PC-3 (cell line): Measurements from ENCODE around the gene KRT2. TPM values are rescaled to one million over a fixed set of nuclear protein-coding genes. Genes with fewer than 3 reads are reported as not detected.

Source experiments
- ATAC-seq: fragments of 200-7000 bp; cut with Tn5 transposase; 2 replicates; pipeline ENCODE4 v1.9.1; 2020; ENCODE audit warnings: mild to moderate bottlenecking, moderate library complexity
- BruUV-seq: library from RNA; stranded (reverse); fragments of 400-500 nt; replicated peaks from 2 replicates; lab custom pipeline; 2021; lab: Mats Ljungman, UMichigan
- CTCF ChIA-PET: fragments of 300-600 bp; sonication (Branson Sonifier 250); formaldehyde crosslinking; loops from one replicate; lab custom pipeline; 2022; ENCODE audit warnings: antibody characterized with exemption; lab: Charles Lee
- POLR2A ChIA-PET: fragments of 300-600 bp; sonication (Branson Sonifier 250); formaldehyde crosslinking; loops from one replicate; lab custom pipeline; 2022; ENCODE audit warnings: antibody characterized with exemption; ENCODE audit not compliant: unreplicated experiment; lab: Charles Lee
- DNase-seq: peaks from one replicate; pipeline ENCODE4 v3.0.0-alpha.2; 2015
- H2AFZ ChIP-seq: fragments of 300-600 bp; sonication (generic); 2 replicates; pipeline ENCODE4 v1.6.0; 2016; ENCODE audit warnings: antibody characterized with exemption, low read length
- H3F3A ChIP-seq: fragments of 300-600 bp; sonication (generic); one replicate; pipeline ENCODE4 v1.6.0; 2017; ENCODE audit warnings: antibody characterized with exemption, low read length, control low read depth, mild to moderate bottlenecking; ENCODE audit not compliant: unreplicated experiment
- H3K27ac ChIP-seq: fragments of 300-600 bp; sonication (generic); 2 replicates; pipeline ENCODE4 v1.5.1; 2016; ENCODE audit warnings: mild to moderate bottlenecking, low read length
- H3K27me3 ChIP-seq: fragments of 300-600 bp; sonication (generic); 2 replicates; pipeline ENCODE4 v1.6.1; 2016; ENCODE audit warnings: low read length, mixed read lengths
- H3K36me3 ChIP-seq: fragments of 300-600 bp; sonication (generic); 2 replicates; pipeline ENCODE4 v1.6.1; 2016; ENCODE audit warnings: low read depth, mixed run types, low read length, mixed read lengths
- H3K4me1 ChIP-seq: fragments of 300-600 bp; sonication (generic); 2 replicates; pipeline ENCODE4 v1.5.1; 2016; ENCODE audit warnings: low read length; ENCODE audit not compliant: insufficient read depth
- H3K4me2 ChIP-seq: fragments of 300-600 bp; sonication (generic); 2 replicates; pipeline ENCODE4 v1.6.0; 2016; ENCODE audit warnings: low read length
- H3K4me3 ChIP-seq: fragments of 300-600 bp; sonication (generic); 2 replicates; pipeline ENCODE4 v1.5.1; 2016; ENCODE audit warnings: mild to moderate bottlenecking, low read length, mixed read lengths
- H3K79me2 ChIP-seq: fragments of 300-600 bp; sonication (generic); 2 replicates; pipeline ENCODE4 v1.6.1; 2017; ENCODE audit warnings: low read length, mixed read lengths
- H3K9ac ChIP-seq: fragments of 300-600 bp; sonication (generic); 2 replicates; pipeline ENCODE4 v1.6.0; 2016; ENCODE audit warnings: mild to moderate bottlenecking, low read length
- H3K9me2 ChIP-seq: fragments of 300-600 bp; sonication (generic); replicated peaks from 2 replicates; pipeline ENCODE4 v1.6.1; 2016; ENCODE audit warnings: mixed run types, low read length, mixed read lengths
- H3K9me3 ChIP-seq: fragments of 300-600 bp; sonication (generic); 2 replicates; pipeline ENCODE4 v1.6.1; 2016; ENCODE audit warnings: low read length, mixed read lengths
- H4K20me1 ChIP-seq: fragments of 300-600 bp; sonication (generic); 2 replicates; pipeline ENCODE4 v1.6.1; 2016; ENCODE audit warnings: low read length, mixed read lengths
- EZH2 ChIP-seq: fragments of 300-600 bp; sonication (generic); IDR thresholded peaks from one replicate; pipeline ENCODE4 v1.6.1; 2017; ENCODE audit warnings: antibody characterized with exemption, mild to moderate bottlenecking, low read length; ENCODE audit not compliant: unreplicated experiment
- EZH2phosphoT487 ChIP-seq: fragments of 300-600 bp; sonication (generic); IDR thresholded peaks from 2 replicates; pipeline ENCODE4 v1.6.1; 2018; ENCODE audit warnings: mild to moderate bottlenecking, antibody characterized with exemption, low read length, borderline replicate concordance
- intact Hi-C: fragments of 100-400 bp; cut with micrococcal nuclease; formaldehyde crosslinking; loops from 2 replicates; pipeline ENCODE4 v1.9.0; 2023
- total RNA-seq: library from RNA; depleted of rRNA; stranded (reverse); fragments of >200 nt; gene quantifications from 2 replicates; pipeline ENCODE4 v1.2.3, GENCODE V29; 2014
- TF ChIP-seq, protein P1 (sequence below): fragments of 300-600 bp; sonication (generic); conservative IDR thresholded peaks from 2 replicates; pipeline ENCODE4 v1.5.1; 2017; ENCODE audit warnings: antibody characterized with exemption, low read depth, mild to moderate bottlenecking, low read length

KRT2 gene
- total RNA-seq, 1 experiment from 2014 or later, result not detected

DNA sequence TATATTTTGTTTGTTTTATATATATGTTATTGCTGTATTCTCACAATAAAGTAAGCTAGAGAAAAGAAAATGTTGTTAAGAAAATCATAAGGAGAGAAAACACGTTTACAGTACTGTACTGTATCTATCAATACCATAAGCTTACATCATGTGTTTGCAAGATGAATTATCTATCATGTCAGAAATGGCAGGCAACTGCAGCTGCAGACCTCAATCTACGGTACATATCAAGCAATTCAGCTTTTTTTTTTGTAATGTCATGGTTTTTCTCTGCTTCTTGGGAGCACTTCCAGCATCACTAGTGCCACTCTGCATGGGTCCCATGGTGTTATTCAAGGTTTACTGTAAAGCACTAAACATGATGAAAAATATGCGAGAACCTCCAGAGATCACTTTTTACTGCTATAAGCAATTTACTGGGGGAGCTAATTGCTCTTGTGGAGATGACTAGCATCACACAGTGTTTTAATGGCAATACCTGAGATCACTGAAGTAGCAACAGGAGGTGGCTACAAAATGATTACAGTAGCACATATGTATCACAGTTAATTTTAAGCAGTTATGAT is 9.0 kb upstream of the KRT2 start:
- no peaks in the 10 kb centered on the region for H3K9me2 ChIP-seq
- no peaks in the 10 kb centered on the region for H3K9me3 ChIP-seq
- peaks cover 20% of the 10 kb centered on the region for H3K27me3 ChIP-seq
- no peak overlapping the region for H3K4me2 ChIP-seq
- no peak for TF ChIP-seq EZH2phosphoT487
- no peak for TF ChIP-seq EZH2
- TF ChIP-seq, protein P1, sequence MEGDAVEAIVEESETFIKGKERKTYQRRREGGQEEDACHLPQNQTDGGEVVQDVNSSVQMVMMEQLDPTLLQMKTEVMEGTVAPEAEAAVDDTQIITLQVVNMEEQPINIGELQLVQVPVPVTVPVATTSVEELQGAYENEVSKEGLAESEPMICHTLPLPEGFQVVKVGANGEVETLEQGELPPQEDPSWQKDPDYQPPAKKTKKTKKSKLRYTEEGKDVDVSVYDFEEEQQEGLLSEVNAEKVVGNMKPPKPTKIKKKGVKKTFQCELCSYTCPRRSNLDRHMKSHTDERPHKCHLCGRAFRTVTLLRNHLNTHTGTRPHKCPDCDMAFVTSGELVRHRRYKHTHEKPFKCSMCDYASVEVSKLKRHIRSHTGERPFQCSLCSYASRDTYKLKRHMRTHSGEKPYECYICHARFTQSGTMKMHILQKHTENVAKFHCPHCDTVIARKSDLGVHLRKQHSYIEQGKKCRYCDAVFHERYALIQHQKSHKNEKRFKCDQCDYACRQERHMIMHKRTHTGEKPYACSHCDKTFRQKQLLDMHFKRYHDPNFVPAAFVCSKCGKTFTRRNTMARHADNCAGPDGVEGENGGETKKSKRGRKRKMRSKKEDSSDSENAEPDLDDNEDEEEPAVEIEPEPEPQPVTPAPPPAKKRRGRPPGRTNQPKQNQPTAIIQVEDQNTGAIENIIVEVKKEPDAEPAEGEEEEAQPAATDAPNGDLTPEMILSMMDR, result no peak
- no peaks in the 10 kb centered on the region for H4K20me1 ChIP-seq
- intact Hi-C loops, result no loop called here
- H2AFZ ChIP-seq, result no peak overlapping the region
- ATAC-seq (no peak), DNase-seq (no peak)
- ChIA-PET POLR2A (no interaction called here), CTCF (no interaction called here)
- no peak overlapping the region for H3K27ac ChIP-seq
- no peak overlapping the region for H3K9ac ChIP-seq
- H3K4me1 ChIP-seq, result peaks cover 4% of the 10 kb centered on the region
- no TSS peak for BruUV-seq
- H3K36me3 ChIP-seq, result no peaks in the 10 kb centered on the region
- no peaks in the 10 kb centered on the region for H3K79me2 ChIP-seq
- no peaks in the 10 kb centered on the region for H3F3A ChIP-seq
- H3K4me3 ChIP-seq, result no peak overlapping the region

DNA sequence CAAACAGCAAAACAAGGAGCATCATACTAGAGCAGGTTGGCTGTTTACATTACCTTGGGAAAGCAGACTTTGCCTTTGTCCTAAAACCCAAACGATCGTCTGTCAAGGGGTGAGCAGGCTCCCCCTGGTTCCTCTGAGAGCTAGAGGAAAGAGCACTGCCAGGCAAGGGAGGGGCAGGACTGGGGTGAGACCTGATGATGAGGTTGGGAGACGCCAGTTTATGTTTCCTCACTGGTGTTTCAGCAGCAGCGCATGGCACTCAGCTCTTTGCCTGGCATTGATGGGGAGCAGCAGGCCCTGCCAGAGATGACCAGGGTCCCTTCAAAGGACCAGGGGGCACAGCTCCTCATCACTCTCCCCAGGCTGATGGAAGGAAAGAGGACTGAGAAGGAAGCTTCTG is 7.9 kb upstream of the KRT2 start:
- no peak overlapping the region for H2AFZ ChIP-seq

DNA sequence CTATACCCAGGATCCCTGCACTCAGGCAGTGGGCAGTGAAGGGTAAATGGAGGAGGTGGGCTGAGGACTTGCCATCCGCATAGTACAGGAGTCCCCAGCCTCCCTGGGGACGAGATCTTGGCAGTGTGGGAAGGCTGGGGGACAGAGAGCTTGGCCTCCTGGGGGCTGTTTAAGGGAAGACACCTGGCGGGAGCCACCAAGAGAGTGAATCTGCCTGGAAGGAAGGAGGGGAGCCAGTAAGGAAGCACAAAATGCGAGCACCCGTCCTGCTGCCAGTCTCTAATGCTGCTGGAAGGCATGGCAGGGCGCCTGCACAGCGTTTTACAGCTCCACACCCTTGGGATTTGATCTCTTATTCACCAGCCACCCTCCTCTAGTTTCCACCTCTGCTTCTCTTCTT is 7.4 kb upstream of the KRT2 start:
- Histone ChIP-seq H4K20me1 (no peaks in the 10 kb centered on the region), H3K4me2 (no peak overlapping the region), H3K4me1 (peaks cover 17% of the 10 kb centered on the region), H3K79me2 (no peaks in the 10 kb centered on the region), H3K4me3 (no peak overlapping the region), H3K9me2 (no peaks in the 10 kb centered on the region), H3K36me3 (no peaks in the 10 kb centered on the region), H3K9me3 (no peaks in the 10 kb centered on the region), H3F3A (no peaks in the 10 kb centered on the region), H3K27me3 (peaks cover 7% of the 10 kb centered on the region; the same call in 1 of the 2 replicates), H3K27ac (no peak overlapping the region), H2AFZ (no peak overlapping the region), H3K9ac (no peak overlapping the region)
- CTCF ChIA-PET, result no interaction called here
- intact Hi-C loops, result no loop called here
- no peak for ATAC-seq
- BruUV-seq, result no TSS peak
- no peak for DNase-seq
- POLR2A ChIA-PET, result no interaction called here
- TF ChIP-seq, protein P1, result no peak
- TF ChIP-seq EZH2 (no peak), EZH2phosphoT487 (no peak)

More for the DNA sequence above, 7.9 kb upstream of the KRT2 start:
- Histone ChIP-seq H3K4me1 (peaks cover 15% of the 10 kb centered on the region), H3K4me3 (no peak overlapping the region), H3K27me3 (peaks cover 10% of the 10 kb centered on the region; the same call in 1 of the 2 replicates), H3K9ac (no peak overlapping the region), H3K9me2 (no peaks in the 10 kb centered on the region), H3K27ac (no peak overlapping the region), H3K4me2 (no peak overlapping the region), H3K36me3 (no peaks in the 10 kb centered on the region), H3K79me2 (no peaks in the 10 kb centered on the region), H4K20me1 (no peaks in the 10 kb centered on the region), H3K9me3 (no peaks in the 10 kb centered on the region), H3F3A (no peaks in the 10 kb centered on the region)
- ATAC-seq (no peak), DNase-seq (no peak)
- intact Hi-C loops, result no loop called here
- POLR2A ChIA-PET, result no interaction called here
- CTCF ChIA-PET, result no interaction called here
- TF ChIP-seq, protein P1, result no peak
- no peak for TF ChIP-seq EZH2
- TF ChIP-seq EZH2phosphoT487, result no peak
- no TSS peak for BruUV-seq
